Motor neuron (in vitro differentiated cells): ENCODE measurements around the gene SIL1. TPM values are rescaled to one million over a fixed set of nuclear protein-coding genes. Genes with fewer than 3 reads are reported as not detected.
"Not testable (repeated sequence)": the region's sequence is repeated elsewhere in the genome, so short reads cannot be mapped to it uniquely, and the experiment has no call there.

ENCODE experiments used
- ATAC-seq, 8 experiments: fragments of 200-7000 bp; cut with Tn5 transposase; replicated peaks in 6 of 8; 2 replicates each; pipeline ENCODE4 v1.8.0; 2021; ENCODE audit warnings: mild to moderate bottlenecking in 8 of 8, moderate library complexity in 8 of 8
- H3K27ac ChIP-seq, 2 donors: fragments of 250-450 bp; sonication (Bioruptor Pico); 2 replicates each; pipeline ENCODE4 v1.9.0; 2021; ENCODE audit warnings: antibody characterized with exemption in 2 of 2, mild to moderate bottlenecking in 2 of 2, moderate library complexity in 1 of 2
- H3K4me1 ChIP-seq, 2 donors: fragments of 250-450 bp; sonication (Bioruptor Pico); replicated peaks in 1 of 2; 2 replicates each; pipeline ENCODE4 v1.6.1; 2021; ENCODE audit warnings: antibody characterized with exemption in 2 of 2, mild to moderate bottlenecking in 2 of 2, moderate library complexity in 1 of 2
- H3K4me3 ChIP-seq, 5 donors: fragments of 250-450 bp; sonication (Bioruptor Pico); 2 replicates each; pipeline ENCODE4 v1.9.0; 2021; ENCODE audit warnings: antibody characterized with exemption in 5 of 5, mild to moderate bottlenecking in 5 of 5, moderate library complexity in 4 of 5
- WGBS, 10 experiments: fragments of 450-650 bp; shearing (Covaris generic); methylation state at CpG; one replicate each; pipeline ENCODE4 v1.0.0; 2022; 5-methylcytosine and 5-hydroxymethylcytosine counted together
- in situ Hi-C, 9 experiments: fragments of 400-800 bp; cut with MboI; loops; one replicate each; pipeline ENCODE4 v1.15.0; 2021; ENCODE audit warnings: low sequenced_read_pairs in 9 of 9, low pct_unique_long_range_greater_than_20kb in 2 of 9; ENCODE audit not compliant: unreplicated experiment in 9 of 9
- total RNA-seq, 8 experiments: library from RNA; unstranded; fragments of 300-600 nt; gene quantifications; 2 replicates each; pipeline versions ENCODE4 v1.2.3 to v1.2.4, GENCODE V29; 2022

SIL1 gene
- total RNA-seq, 8 experiments from 2014 or later = 16.4 to 196 (median 54.6) TPM

DNA sequence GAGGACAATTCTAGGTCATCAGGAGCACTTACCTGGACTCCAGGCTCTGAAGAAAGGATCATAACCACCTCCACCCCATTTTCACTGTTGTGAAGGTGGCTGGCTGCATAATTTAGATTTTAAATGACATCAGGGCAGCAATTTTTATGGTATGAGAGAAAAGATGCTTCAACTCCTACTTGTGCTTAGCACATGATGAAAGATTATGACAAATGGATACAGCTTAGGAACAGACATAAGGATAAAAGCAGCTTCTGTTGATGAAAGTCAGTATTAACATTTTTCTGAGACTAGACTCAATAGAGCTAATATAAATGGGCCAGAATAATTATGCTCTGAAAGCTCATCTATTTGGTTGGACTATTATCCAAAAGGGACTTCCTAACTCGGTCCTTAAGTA is 72.2 kb downstream of the SIL1 start:
- Histone ChIP-seq H3K4me1 (peaks cover 0 to under 1% of the 10 kb centered on the region in 2 donors), H3K4me3 (no peak overlapping the region), H3K27ac (no peak overlapping the region)
- in situ Hi-C loops = no loop called here
- ATAC-seq = no peak
- 29 to 80% (median 40%) methylated on average over 1 of the region's 1 CpG; no CpG with 5 or more reads in 5 of the 10 experiments for WGBS, 10 experiments

DNA sequence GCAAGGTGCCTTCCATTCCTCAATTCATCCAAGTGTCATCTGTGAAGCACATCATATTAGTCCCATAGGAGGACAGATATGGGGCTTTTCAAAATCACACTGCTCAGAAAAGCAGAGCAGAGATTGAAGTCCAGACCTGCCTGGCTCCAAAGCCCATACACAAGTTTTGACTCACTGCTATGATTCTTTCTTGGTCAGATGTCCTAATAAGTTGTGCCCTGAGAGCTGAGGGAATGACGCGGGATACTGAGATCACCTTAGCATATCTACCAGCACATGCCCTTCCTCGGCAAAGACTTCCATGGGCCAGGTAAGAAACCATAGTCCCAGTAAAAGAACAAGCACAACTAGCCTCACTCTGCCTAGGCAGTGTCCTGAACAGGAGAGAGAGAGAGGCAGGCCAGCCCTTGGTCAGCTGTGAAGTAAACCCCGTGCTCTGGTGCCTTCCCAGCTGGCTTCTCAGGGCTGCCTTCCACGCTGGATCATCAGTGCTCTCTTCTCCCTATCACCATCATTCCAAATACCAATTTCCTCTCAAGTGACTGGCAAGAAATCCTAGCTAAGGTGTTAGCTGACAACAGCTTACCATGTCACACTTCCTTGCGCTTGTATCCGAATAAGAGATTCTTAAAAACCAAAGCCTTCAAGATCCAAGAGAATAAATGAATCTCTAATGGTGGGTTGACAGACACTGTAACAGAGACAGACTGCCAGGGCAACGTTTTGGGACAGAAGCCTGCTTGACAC is 73.2 kb downstream of the SIL1 start:
- no peaks in the 10 kb centered on the region for H3K4me1 ChIP-seq
- no peak overlapping the region for H3K4me3 ChIP-seq
- H3K27ac ChIP-seq = no peak overlapping the region
- no peak for ATAC-seq
- WGBS, 10 experiments = 0 to 100% (median 91%) methylated on average over 1 to 6 of the region's 8 CpGs; no CpG with 5 or more reads in 2 of the 10 experiments
- in situ Hi-C loops = no loop called here

GRCh38 chr5:139121120-139121519 is 77.0 kb downstream of the SIL1 start:
- H3K27ac ChIP-seq = no peak overlapping the region
- in situ Hi-C loops = no loop called here
- 77 to 100% (median 93%) methylated on average over 1 to 5 of the region's 5 CpGs; no CpG with 5 or more reads in 1 of the 10 experiments for WGBS, 10 experiments
- ATAC-seq = no peak
- no peak overlapping the region for H3K4me3 ChIP-seq
- no peaks in the 10 kb centered on the region for H3K4me1 ChIP-seq

GRCh38 chr5:139120521-139120920 is 77.6 kb downstream of the SIL1 start:
- 68 to 100% (median 82%) methylated on average over 1 to 3 of the region's 4 CpGs; no CpG with 5 or more reads in 4 of the 10 experiments for WGBS, 10 experiments
- Histone ChIP-seq H3K4me3 (no peak overlapping the region), H3K27ac (no peak overlapping the region), H3K4me1 (no peaks in the 10 kb centered on the region)
- ATAC-seq = no peak
- in situ Hi-C loops = no loop called here

DNA sequence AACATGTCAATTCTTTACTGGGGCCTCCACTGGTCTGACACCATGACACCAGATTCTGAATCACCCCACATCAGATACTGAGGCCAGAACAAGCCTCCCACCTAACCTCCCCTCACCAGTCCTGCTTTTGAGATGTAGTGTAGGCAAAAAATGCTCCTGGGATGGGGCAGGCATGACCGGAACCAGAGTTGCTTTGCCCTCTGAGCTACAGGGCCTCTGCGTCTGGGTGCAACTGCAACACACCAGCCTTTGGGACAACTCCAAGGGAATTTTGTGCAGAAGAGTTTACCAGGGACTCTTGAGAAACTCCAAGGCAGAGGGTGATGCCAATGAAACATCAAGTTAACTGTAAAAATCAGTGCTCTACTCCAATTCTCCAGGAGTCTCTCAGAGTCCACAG is 79.4 kb downstream of the SIL1 start:
- in situ Hi-C loops = no loop called here
- ATAC-seq = no peak
- WGBS, 10 experiments = 100% methylated on average over 1 of the region's 2 CpGs; no CpG with 5 or more reads in 7 of the 10 experiments
- no peaks in the 10 kb centered on the region for H3K4me1 ChIP-seq
- no peak overlapping the region for H3K27ac ChIP-seq
- H3K4me3 ChIP-seq = no peak overlapping the region

GRCh38 chr5:139117342-139117884 is 80.8 kb downstream of the SIL1 start:
- no peak overlapping the region for H3K27ac ChIP-seq
- 33 to 100% (median 90%) methylated on average over 1 to 2 of the region's 2 CpGs; no CpG with 5 or more reads in 5 of the 10 experiments for WGBS, 10 experiments
- in situ Hi-C loops = no loop called here

DNA sequence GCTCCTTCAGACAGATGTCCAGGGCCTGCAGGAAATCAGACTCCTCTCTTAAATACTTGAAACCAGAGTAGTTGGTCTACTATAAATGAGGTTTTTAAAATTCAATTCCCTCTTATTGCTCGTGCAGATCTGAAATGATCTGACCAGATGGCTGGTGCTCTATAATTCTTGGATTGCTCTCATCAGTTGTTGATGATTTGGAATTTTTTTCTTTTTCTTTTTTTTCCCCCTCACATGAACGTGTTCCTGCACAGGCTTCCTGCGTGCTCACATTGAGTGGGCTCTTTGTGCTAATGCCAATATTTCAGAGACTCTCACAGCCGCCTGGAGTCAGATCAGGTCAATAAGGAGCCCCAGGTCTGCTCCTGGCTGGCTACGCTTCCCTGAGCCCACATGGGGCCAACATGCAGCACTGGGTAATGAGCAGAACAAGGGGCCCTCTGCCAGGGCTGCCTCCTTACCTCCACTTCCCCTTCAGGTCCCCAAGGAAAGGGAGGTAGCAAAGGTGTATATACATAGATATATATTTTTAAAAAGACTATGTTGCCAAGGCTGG is 82.0 kb downstream of the SIL1 start:
- ATAC-seq = no peak
- peak overlapping the region in 1 of 2 donors; percentile 27 for H3K27ac ChIP-seq
- 39 to 100% (median 80%) methylated on average over 1 to 5 of the region's 5 CpGs; no CpG with 5 or more reads in 1 of the 10 experiments for WGBS, 10 experiments
- in situ Hi-C loops = no loop called here
- no peak overlapping the region for H3K4me3 ChIP-seq
- no peaks in the 10 kb centered on the region for H3K4me1 ChIP-seq

More at GRCh38 chr5:139117342-139117884, 80.8 kb downstream of the SIL1 start:
- no peak for ATAC-seq
- no peaks in the 10 kb centered on the region for H3K4me1 ChIP-seq
- no peak overlapping the region for H3K4me3 ChIP-seq

DNA sequence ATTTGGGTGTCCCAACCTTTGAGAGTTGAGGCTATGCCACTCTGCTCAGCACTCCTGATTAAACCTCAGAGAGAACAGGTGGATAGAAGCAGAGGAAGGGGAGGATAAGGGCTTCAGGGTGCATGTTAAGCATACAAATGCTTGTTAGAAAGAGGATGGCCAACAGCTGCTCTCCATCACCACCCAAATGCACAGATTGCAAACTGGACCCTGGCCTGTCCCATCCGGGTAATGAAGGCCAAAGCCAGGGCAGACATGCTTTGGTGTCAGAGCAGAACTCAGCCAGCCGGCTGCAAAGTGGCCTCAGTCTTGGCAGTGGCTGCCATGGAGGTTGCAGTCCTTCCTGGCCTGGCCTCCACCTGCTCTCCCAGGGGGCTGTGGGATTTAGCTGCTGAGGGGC is 84.3 kb downstream of the SIL1 start:
- Histone ChIP-seq H3K4me3 (no peak overlapping the region), H3K27ac (no peak overlapping the region), H3K4me1 (peaks cover 2 to 8% of the 10 kb centered on the region in 2 donors)
- in situ Hi-C loops = no loop called here
- ATAC-seq = no peak
- WGBS, 10 experiments = 57 to 100% methylated on average over 1 of the region's 2 CpGs; no CpG with 5 or more reads in 8 of the 10 experiments

DNA sequence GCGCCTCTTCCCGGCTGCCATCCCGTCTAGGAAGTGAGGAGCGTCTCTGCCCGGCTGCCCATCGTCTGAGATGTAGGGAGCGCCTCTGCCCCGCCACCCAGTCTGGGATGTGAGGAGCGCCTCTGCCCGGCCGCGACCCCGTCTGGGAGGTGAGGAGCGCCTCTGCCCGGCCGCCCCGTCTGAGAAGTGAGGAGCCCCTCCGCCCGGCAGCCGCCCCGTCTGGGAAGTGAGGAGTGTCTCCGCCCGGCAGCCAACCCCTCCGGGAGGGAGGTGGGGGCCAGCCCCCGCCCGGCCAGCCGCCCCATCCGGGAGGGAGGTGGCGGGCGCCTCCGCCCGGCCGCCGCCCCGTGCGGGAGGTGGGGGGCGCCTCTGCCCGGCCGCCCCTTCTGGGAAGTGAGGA is 85.8 kb downstream of the SIL1 start:
- in situ Hi-C loops, H3K27ac ChIP-seq, ATAC-seq, H3K4me3 ChIP-seq: not testable (repeated sequence)
- no CpG with 5 or more reads among the region's 39 CpGs for WGBS, 10 experiments
- peaks cover 14 to 23% of the 10 kb centered on the region in 2 donors for H3K4me1 ChIP-seq

DNA sequence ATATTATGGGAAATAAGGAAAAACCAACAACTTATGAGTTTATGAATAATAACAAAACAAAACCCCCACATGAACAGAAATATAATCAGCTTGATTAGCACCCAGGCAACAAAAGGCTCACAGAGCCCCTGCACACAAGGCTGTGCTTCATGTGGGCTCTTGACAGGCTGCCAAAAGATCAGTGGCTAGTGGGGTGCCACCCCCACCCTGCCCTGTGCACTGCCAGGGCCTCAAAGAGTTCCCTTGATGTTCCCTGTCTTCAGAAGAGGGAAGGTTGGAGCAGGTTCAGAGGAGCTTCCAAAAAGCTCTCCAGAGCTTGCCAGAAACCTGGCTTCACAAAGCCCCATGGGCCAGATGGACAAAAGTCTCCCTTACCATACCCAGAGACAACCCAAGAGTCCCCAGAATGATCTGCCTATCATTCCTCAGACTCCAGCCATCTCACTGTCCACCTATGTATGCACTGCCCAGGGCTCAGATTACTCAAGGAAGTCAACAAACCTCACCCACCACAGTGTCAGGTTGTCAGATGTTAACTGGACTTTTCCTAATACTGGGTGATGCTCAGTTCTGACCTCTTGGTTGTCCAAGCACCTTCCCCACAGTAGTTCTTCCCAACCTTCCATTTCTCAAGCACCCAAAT is 87.5 kb downstream of the SIL1 start:
- no peak for ATAC-seq
- no peak overlapping the region for H3K4me3 ChIP-seq
- peaks cover 25 to 40% of the 10 kb centered on the region in 2 donors for H3K4me1 ChIP-seq
- in situ Hi-C loops = no loop called here
- no peak overlapping the region for H3K27ac ChIP-seq

DNA sequence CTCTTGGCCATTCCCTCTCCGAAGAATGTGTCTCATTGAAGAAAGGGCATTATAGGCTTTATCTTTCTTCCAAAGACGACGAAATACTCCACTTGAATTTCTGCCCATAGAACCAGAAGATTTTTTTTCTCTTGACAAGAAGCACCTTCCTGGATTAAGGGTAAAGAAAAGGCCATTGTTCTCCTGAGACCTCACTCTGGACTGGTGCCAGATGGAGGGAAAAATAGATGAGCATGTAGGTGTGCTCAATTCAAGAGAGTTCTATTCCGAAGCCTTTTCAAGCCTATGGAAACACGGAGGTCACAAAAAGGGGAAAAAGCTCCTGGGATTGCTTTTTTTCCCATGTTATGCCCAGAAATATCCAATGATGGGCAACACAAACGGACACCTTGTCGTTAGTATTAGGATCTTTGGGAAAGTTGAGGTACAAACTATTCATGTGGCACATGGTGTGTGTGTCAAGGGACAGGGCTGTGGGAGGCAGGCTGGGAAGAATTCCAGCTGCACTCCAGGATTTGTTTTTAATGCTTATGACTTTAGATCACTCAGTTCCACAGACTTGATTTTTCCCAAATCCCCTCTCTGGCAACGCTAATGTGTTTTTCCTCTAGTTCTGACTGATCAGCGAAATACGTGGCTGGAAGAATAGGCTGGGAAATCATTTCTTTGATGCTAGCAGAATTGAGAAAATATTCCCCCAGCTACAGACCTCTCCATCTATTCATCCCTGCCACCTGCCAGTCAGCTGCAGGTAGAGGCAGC is 89.9 kb downstream of the SIL1 start:
- ATAC-seq = no peak
- Histone ChIP-seq H3K4me1 (peaks cover 47 to 62% of the 10 kb centered on the region in 2 donors), H3K4me3 (no peak overlapping the region), H3K27ac (no peak overlapping the region)
- 65 to 93% (median 80%) methylated on average over 2 to 10 of the region's 10 CpGs; no CpG with 5 or more reads in 1 of the 10 experiments for WGBS, 10 experiments
- in situ Hi-C loops = no loop called here

DNA sequence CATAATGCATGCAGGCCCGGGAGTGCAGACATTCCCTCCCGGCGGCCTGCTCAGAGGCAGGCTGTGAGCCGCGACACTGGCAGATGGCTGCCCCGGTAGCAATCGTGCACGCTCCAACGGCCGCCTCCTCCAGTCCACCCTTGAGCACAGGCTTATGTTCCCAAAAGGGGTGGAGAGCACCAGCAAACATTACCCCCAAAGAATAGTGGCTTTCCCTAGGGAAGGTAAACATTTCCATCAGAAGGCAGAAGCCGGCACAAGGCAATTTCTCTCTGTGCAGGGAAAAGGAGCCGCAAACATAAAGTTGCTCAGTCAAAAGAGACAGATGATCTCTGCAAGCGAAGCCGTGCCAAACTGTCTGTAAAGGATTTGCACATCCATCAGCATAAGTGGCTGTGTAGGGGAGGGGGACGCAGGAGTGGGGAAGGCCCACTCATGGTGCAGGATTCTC is 92.5 kb downstream of the SIL1 start:
- 0 to 80% (median 0%) methylated on average over 1 to 9 of the region's 15 CpGs; no CpG with 5 or more reads in 3 of the 10 experiments for WGBS, 10 experiments
- Histone ChIP-seq H3K27ac (peak overlapping the region; percentile 44 to 49), H3K4me1 (peaks cover 52 to 70% of the 10 kb centered on the region in 2 donors), H3K4me3 (peak overlapping the region; percentile 6 to 21 (median 14))
- ATAC-seq = peak; percentile 22 to 92 (median 90)
- in situ Hi-C loops = no loop called here
